CD8-positive, alpha-beta memory T cell (primary cell): ENCODE data around the gene CAPN3. TPM values are rescaled to one million over a fixed set of nuclear protein-coding genes. Genes with fewer than 3 reads are reported as not detected.

Experiments used
- CTCF ChIA-PET: fragments of 350-600 bp; sonication (Branson Sonifier 250); formaldehyde crosslinking; loops from one replicate; lab custom pipeline; 2021; ENCODE audit warnings: antibody characterized with exemption; lab: Charles Lee
- POLR2A ChIA-PET: fragments of 350-600 bp; sonication (Branson Sonifier 250); formaldehyde crosslinking; loops from one replicate; lab custom pipeline; 2021; ENCODE audit warnings: antibody characterized with exemption; lab: Charles Lee
- DNase-seq, 5 donors: peaks; one replicate each; pipeline versions ENCODE4 v3.0.0 to v3.0.0-alpha.2; 2020 to 2022; ENCODE audit warnings: mixed read lengths in 1 of 5
- H3K27ac ChIP-seq: one replicate; pipeline ENCODE4 v1.7.0; 2013; ENCODE audit warnings: low read depth, mild to moderate bottlenecking, low read length, moderate library complexity
- H3K27me3 ChIP-seq: 2 replicates; pipeline ENCODE4 v1.7.0; 2013; ENCODE audit warnings: low read length, mild to moderate bottlenecking; ENCODE audit not compliant: insufficient read depth, poor library complexity, severe bottlenecking
- H3K36me3 ChIP-seq: 2 replicates; pipeline ENCODE4 v1.7.0; 2013; ENCODE audit warnings: mild to moderate bottlenecking, low read length, moderate library complexity; ENCODE audit not compliant: insufficient read depth
- H3K4me1 ChIP-seq: 2 replicates; pipeline ENCODE4 v1.7.0; 2013; ENCODE audit warnings: mild to moderate bottlenecking, low read length, moderate library complexity; ENCODE audit not compliant: insufficient read depth
- H3K4me3 ChIP-seq: 2 replicates; pipeline ENCODE4 v1.7.0; 2013; ENCODE audit warnings: mild to moderate bottlenecking, low read length
- H3K9me3 ChIP-seq: 2 replicates; pipeline ENCODE4 v1.7.0; 2013; ENCODE audit warnings: mild to moderate bottlenecking, low read length
- H3K27ac Mint-ChIP-seq, 8 donors: one replicate each; pipeline ENCODE4 v1.8.0; 2020 to 2021; ENCODE audit warnings: mixed read lengths in 8 of 8, mild to moderate bottlenecking in 6 of 8, inconsistent platforms in 3 of 8, moderate library complexity in 3 of 8
- H3K27me3 Mint-ChIP-seq, 2 donors: one replicate each; pipeline ENCODE4 v1.8.0; 2020 to 2021; ENCODE audit warnings: mixed read lengths in 2 of 2, mild to moderate bottlenecking in 1 of 2, moderate library complexity in 1 of 2
- H3K36me3 Mint-ChIP-seq, 3 donors: one replicate each; pipeline ENCODE4 v1.8.0; 2020 to 2021; ENCODE audit warnings: mixed read lengths in 3 of 3, inconsistent platforms in 1 of 3, mild to moderate bottlenecking in 1 of 3
- H3K4me1 Mint-ChIP-seq, 3 donors: one replicate each; pipeline ENCODE4 v1.8.0; 2020 to 2021; ENCODE audit warnings: mixed read lengths in 3 of 3, inconsistent platforms in 1 of 3, mild to moderate bottlenecking in 1 of 3
- H3K4me3 Mint-ChIP-seq, 7 donors: one replicate each; pipeline ENCODE4 v1.8.0; 2020 to 2021; ENCODE audit warnings: mixed read lengths in 7 of 7, mild to moderate bottlenecking in 6 of 7, moderate library complexity in 4 of 7, inconsistent platforms in 2 of 7
- H3K9me3 Mint-ChIP-seq, 5 donors: one replicate each; pipeline ENCODE4 v1.8.0; 2020 to 2022; ENCODE audit warnings: mixed read lengths in 5 of 5, mild to moderate bottlenecking in 3 of 5, moderate library complexity in 2 of 5, inconsistent platforms in 1 of 5
- polyA plus RNA-seq: library from polyadenylated mRNA; unstranded; fragments of 300-500 nt; fragmentation: Illumina TruSeq; gene quantifications from one replicate; pipeline ENCODE4 v1.2.3, GENCODE V29; 2021
- total RNA-seq, 2 experiments: library from RNA; stranded (reverse); gene quantifications; one replicate each; pipeline ENCODE4 v1.2.3, GENCODE V29; 2021

The CAPN3 gene
- total and polyA plus RNA-seq, 3 experiments from 2014 or later, result 1.1 to 4.3 (median 3.3) TPM

DNA sequence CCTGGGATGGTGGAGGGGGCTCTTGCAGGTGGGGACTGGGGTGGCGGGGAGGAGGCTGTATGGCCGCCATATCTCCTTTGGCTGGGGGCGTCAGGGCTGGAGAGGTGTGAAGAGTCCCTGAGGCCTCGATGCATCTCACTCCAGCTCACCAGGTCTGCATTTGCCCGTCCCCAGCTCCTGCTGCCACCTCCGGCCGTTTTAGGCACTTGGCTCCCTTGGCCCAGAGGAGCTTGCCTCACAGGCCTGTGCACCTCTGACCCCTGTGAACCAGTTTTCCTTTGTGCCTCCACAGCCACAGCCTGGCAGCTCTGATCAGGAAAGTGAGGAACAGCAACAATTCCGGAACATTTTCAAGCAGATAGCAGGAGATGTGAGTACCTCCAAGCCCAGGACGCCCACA is 49.7 kb downstream of the CAPN3 start:
- CTCF ChIA-PET, result interaction anchor here (1.2 kb wide), 1 partner anchor 27 kb away, joined by 3 read pairs; no protein-coding TSS in a partner anchor
- no peaks in the 10 kb centered on the region for H3K9me3 Mint-ChIP-seq

DNA sequence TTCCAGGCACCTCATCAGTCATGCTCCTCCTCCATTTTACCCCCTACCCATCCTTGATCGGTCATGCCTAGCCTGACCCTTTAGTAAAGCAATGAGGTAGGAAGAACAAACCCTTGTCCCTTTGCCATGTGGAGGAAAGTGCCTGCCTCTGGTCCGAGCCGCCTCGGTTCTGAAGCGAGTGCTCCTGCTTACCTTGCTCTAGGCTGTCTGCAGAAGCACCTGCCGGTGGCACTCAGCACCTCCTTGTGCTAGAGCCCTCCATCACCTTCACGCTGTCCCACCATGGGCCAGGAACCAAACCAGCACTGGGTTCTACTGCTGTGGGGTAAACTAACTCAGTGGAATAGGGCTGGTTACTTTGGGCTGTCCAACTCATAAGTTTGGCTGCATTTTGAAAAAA is 52.6 kb downstream of the CAPN3 start:
- Mint-ChIP-seq H3K4me3 (no peak overlapping the region), H3K9me3 (no peaks in the 10 kb centered on the region), H3K36me3 (peaks cover 0 to 61% (median 17%) of the 10 kb centered on the region in 3 donors), H3K27me3 (no peaks in the 10 kb centered on the region), H3K27ac (peak overlapping the region in 1 of 8 donors; percentile 48), H3K4me1 (no peaks in the 10 kb centered on the region)
- Histone ChIP-seq H3K27me3 (no peaks in the 10 kb centered on the region), H3K4me3 (no peak overlapping the region), H3K27ac (no peak overlapping the region), H3K9me3 (no peaks in the 10 kb centered on the region), H3K36me3 (peaks cover 12% of the 10 kb centered on the region), H3K4me1 (no peaks in the 10 kb centered on the region)
- CTCF ChIA-PET, result no interaction called here
- POLR2A ChIA-PET, result no interaction called here
- no peak for DNase-seq

More for the DNA sequence above, 49.7 kb downstream of the CAPN3 start:
- peak overlapping the region in 1 of 8 donors; percentile 70 for H3K27ac Mint-ChIP-seq
- no peak for DNase-seq
- no peaks in the 10 kb centered on the region for H3K27me3 ChIP-seq
- H3K4me3 ChIP-seq, result no peak overlapping the region
- peaks cover 0 to 40% (median 14%) of the 10 kb centered on the region in 3 donors for H3K36me3 Mint-ChIP-seq
- no peaks in the 10 kb centered on the region for H3K4me1 Mint-ChIP-seq
- H3K36me3 ChIP-seq, result peaks cover 9% of the 10 kb centered on the region
- H3K4me3 Mint-ChIP-seq, result no peak overlapping the region
- no peaks in the 10 kb centered on the region for H3K27me3 Mint-ChIP-seq
- H3K9me3 ChIP-seq, result no peaks in the 10 kb centered on the region
- POLR2A ChIA-PET, result no interaction called here
- no peak overlapping the region for H3K27ac ChIP-seq
- H3K4me1 ChIP-seq, result no peaks in the 10 kb centered on the region

DNA sequence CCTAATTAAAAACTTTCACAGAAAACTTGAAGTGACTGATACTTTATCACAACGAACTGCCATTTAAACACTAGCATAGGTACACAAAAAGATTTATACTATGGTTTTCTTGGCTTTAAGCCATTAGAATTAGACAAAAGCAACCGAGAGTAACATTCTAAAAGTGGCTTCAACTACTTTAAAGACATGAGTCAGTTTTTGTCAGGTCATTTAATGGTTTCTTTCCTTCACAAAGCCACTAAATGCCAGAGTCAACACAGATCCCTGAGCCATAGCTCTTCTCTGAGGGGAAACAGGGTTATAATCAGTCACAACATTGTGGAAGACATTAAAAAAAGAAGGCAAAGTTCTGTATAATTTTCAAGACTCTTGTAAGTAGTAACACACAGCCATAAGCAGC is 54.6 kb downstream of the CAPN3 start:
- Histone ChIP-seq H3K4me1 (no peaks in the 10 kb centered on the region), H3K27me3 (no peaks in the 10 kb centered on the region), H3K36me3 (peaks cover 23% of the 10 kb centered on the region), H3K27ac (no peak overlapping the region), H3K9me3 (no peaks in the 10 kb centered on the region), H3K4me3 (no peak overlapping the region)
- ChIA-PET POLR2A (no interaction called here), CTCF (no interaction called here)
- peak overlapping the region in 1 of 8 donors; percentile 47 for H3K27ac Mint-ChIP-seq
- H3K4me3 Mint-ChIP-seq, result no peak overlapping the region
- no peak for DNase-seq
- H3K36me3 Mint-ChIP-seq, result peaks cover 0 to 73% (median 24%) of the 10 kb centered on the region in 3 donors
- H3K9me3 Mint-ChIP-seq, result no peaks in the 10 kb centered on the region
- no peaks in the 10 kb centered on the region for H3K4me1 Mint-ChIP-seq
- H3K27me3 Mint-ChIP-seq, result no peaks in the 10 kb centered on the region

DNA sequence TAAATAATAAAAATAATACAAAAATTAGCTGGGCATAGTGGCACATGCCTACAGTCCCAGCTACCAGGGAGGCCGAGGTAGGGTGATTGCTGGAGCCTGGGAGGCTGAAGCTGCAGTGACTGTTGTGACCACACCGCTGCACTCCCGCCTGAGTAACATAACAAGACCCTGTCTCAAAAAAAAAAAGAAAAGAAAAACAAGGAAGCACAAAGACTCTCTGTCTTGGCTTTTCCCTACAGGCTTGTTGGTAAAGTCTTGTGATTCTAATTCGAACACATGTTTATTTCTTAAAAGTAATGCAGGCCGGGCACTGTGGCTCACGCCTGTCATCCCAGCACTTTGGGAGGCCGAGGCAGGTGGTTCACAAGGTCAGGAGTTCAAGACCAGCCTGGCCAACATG is 60.1 kb downstream of the CAPN3 start:
- no peaks in the 10 kb centered on the region for H3K4me1 Mint-ChIP-seq
- CTCF ChIA-PET, result interaction anchor here (0.9 kb wide), 1 partner anchor 26 kb away, joined by 3 read pairs; no protein-coding TSS in a partner anchor

DNA sequence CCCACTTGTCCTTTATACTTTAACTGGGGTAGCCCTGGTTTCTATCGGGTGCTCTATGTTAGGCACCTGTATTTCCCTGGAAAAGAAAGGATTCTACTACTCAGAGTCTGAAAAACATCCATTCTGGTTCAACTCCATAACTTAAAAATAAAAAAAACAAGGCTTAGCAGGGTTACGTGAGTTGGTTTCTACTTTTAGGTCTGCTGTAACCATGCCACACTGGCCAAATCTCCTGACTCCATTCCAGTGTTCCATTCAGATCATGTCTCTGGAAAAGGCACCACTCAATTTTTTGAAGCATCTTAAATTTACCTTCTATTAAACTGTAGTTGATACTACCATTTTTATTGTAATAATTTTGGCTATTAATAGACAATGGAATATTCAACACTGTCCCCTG is 62.1 kb downstream of the CAPN3 start:
- no peak for DNase-seq
- H3K27ac ChIP-seq, result no peak overlapping the region
- Mint-ChIP-seq H3K4me1 (no peaks in the 10 kb centered on the region), H3K9me3 (no peaks in the 10 kb centered on the region), H3K36me3 (peaks cover 7 to 80% (median 34%) of the 10 kb centered on the region in 3 donors), H3K27me3 (no peaks in the 10 kb centered on the region), H3K27ac (no peak overlapping the region), H3K4me3 (no peak overlapping the region)
- H3K27me3 ChIP-seq, result no peaks in the 10 kb centered on the region
- POLR2A ChIA-PET, result no interaction called here
- CTCF ChIA-PET, result no interaction called here
- H3K4me3 ChIP-seq, result no peak overlapping the region
- H3K36me3 ChIP-seq, result peaks cover 39% of the 10 kb centered on the region
- no peaks in the 10 kb centered on the region for H3K9me3 ChIP-seq
- no peaks in the 10 kb centered on the region for H3K4me1 ChIP-seq

More for the DNA sequence above, 60.1 kb downstream of the CAPN3 start:
- Histone ChIP-seq H3K9me3 (no peaks in the 10 kb centered on the region), H3K4me1 (no peaks in the 10 kb centered on the region), H3K27me3 (no peaks in the 10 kb centered on the region), H3K36me3 (peaks cover 26% of the 10 kb centered on the region), H3K27ac (no peak overlapping the region), H3K4me3 (no peak overlapping the region)
- Mint-ChIP-seq H3K27me3 (no peaks in the 10 kb centered on the region), H3K27ac (no peak overlapping the region), H3K36me3 (peaks cover 0 to 75% (median 31%) of the 10 kb centered on the region in 3 donors), H3K9me3 (no peaks in the 10 kb centered on the region), H3K4me3 (no peak overlapping the region)
- DNase-seq, result no peak
- POLR2A ChIA-PET, result interaction anchor here (0.7 kb wide), 1 partner anchor 202 kb away, joined by 6 read pairs; no protein-coding TSS in a partner anchor

DNA sequence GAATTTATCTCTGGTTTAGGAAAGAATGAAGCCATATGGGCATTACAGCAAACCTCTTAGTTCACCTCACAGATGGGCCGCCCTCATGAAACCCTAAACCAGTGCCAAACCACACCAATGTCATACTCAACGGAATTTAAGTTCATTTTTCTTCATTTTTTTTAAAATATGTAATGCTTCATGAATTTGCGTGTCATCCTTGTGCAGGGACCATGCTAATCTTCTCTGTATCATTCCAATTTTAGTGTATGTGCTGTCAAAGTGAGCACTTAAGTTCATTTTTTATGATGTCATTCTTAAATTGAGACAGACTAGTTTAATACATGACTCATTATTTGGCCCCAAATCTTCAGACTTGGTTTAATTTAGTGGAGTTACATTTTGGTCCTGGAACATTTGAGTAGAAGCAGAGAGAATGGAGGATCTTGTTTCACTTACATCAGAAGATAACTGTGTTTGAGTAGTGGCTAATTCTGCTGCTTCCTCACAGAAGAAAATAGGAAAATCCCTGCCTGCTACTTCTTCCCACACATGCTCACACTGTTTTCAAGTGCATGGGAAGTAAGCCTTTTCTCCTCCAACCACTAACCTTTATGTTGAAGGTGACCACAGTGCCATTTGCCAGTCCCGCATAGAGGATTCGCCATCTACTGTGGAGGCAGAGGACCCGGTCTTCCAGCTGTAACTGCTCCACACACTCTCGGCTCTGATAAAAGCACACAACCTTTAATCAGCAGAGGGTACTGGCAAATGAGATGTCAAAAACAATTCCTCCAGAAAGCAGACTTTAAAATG is 68.3 kb downstream of the CAPN3 start:
- no peaks in the 10 kb centered on the region for H3K9me3 ChIP-seq
- H3K9me3 Mint-ChIP-seq, result no peaks in the 10 kb centered on the region
- H3K27me3 ChIP-seq, result no peaks in the 10 kb centered on the region
- CTCF ChIA-PET, result no interaction called here
- no peak overlapping the region for H3K27ac ChIP-seq
- no peaks in the 10 kb centered on the region for H3K4me1 Mint-ChIP-seq
- H3K36me3 Mint-ChIP-seq, result peaks cover 14 to 82% (median 24%) of the 10 kb centered on the region in 3 donors
- H3K36me3 ChIP-seq, result peaks cover 36% of the 10 kb centered on the region
- peak overlapping the region in 2 of 8 donors; percentile 6 to 7 for H3K27ac Mint-ChIP-seq
- no peaks in the 10 kb centered on the region for H3K4me1 ChIP-seq
- H3K27me3 Mint-ChIP-seq, result no peaks in the 10 kb centered on the region
- POLR2A ChIA-PET, result no interaction called here
- no peak overlapping the region for H3K4me3 ChIP-seq
- no peak overlapping the region for H3K4me3 Mint-ChIP-seq
- DNase-seq, result no peak

DNA sequence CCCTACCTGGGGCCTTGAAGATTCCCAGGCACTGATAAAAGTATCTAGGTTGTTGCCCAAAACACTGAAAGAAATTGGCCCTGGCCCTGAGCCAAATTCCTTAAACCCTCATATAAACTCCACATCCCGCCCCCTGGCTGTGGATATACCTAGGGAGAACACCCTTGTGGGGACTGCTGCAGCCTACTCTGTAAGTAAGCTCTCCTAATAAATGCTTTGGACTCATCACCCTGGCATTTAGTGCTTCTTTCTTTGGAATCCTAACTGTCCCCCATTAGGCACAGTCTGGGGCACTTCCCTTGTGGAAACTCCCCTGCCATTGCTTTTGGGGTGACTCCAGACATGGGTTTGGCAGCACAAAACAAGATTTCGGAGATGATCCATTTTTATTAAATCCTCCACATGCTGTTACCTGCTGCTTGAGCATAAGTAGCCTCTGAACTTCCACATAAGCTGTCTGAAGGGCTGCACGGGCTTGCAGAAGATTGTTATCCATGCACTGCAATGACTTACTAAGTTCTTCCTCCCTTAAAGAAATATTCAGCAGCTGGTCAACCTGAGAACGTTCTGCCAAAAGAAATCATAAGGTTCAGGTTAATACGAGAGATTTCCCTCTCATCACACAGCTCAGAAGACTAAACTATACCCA is 85.2 kb downstream of the CAPN3 start:
- no peaks in the 10 kb centered on the region for H3K9me3 Mint-ChIP-seq
- ChIA-PET POLR2A (no interaction called here), CTCF (interaction anchor here (0.9 to 1.1 kb wide), 2 partner anchors 26 to 28 kb away, joined by 3 read pairs; no protein-coding TSS in a partner anchor)
- Histone ChIP-seq H3K4me1 (no peaks in the 10 kb centered on the region), H3K27me3 (no peaks in the 10 kb centered on the region), H3K4me3 (no peak overlapping the region), H3K9me3 (no peaks in the 10 kb centered on the region), H3K27ac (no peak overlapping the region), H3K36me3 (peaks cover 23% of the 10 kb centered on the region)
- peak overlapping the region in 2 of 8 donors; percentile 17 to 70 for H3K27ac Mint-ChIP-seq
- H3K4me3 Mint-ChIP-seq, result no peak overlapping the region
- no peak for DNase-seq
- H3K27me3 Mint-ChIP-seq, result no peaks in the 10 kb centered on the region
- H3K36me3 Mint-ChIP-seq, result peaks cover 9 to 74% (median 25%) of the 10 kb centered on the region in 3 donors
- peaks cover 0 to 5% (median 0%) of the 10 kb centered on the region in 3 donors for H3K4me1 Mint-ChIP-seq

DNA sequence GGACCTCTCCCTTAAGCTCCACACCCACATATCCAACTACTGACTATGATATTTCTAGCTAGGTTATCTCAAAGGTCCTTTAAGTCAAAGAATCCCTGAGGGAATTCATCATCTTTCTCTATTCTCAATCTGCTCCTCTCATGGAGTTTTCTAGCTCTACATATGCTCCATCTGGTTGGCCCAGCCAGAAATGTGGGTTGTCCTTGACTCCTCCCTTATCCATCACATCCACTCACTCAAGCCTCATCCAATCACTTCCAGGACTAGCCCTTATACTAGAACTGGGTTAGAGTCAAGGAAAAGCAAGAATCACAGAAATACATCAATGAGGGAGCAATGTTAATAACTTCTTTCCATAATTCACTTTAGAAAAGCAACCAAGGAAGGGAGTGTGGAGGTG is 86.2 kb downstream of the CAPN3 start:
- no peak for DNase-seq
- H3K4me3 ChIP-seq, result no peak overlapping the region
- Mint-ChIP-seq H3K27ac (no peak overlapping the region), H3K27me3 (no peaks in the 10 kb centered on the region), H3K4me1 (peaks cover 0 to 10% (median 0%) of the 10 kb centered on the region in 3 donors), H3K4me3 (no peak overlapping the region), H3K9me3 (no peaks in the 10 kb centered on the region), H3K36me3 (peaks cover 5 to 78% (median 30%) of the 10 kb centered on the region in 3 donors)
- no peaks in the 10 kb centered on the region for H3K27me3 ChIP-seq
- ChIA-PET CTCF (interaction anchor here (0.9 to 1.1 kb wide), 2 partner anchors 27 kb away, joined by 3 read pairs; no protein-coding TSS in a partner anchor), POLR2A (no interaction called here)
- peaks cover 29% of the 10 kb centered on the region for H3K36me3 ChIP-seq
- H3K9me3 ChIP-seq, result no peaks in the 10 kb centered on the region
- H3K4me1 ChIP-seq, result no peaks in the 10 kb centered on the region
- H3K27ac ChIP-seq, result no peak overlapping the region
